Dedifferentiated amniotic fluid mesenchymal stem cell (primary cell): ENCODE results near the gene C5AR1.
A peak's percentile ranks its signal among the peaks of the same experiment; 100 is the strongest.
"Not testable (repeated sequence)": the region's sequence is repeated elsewhere in the genome, so short reads cannot be mapped to it uniquely, and the experiment has no call there.

Experiments
- DNase-seq: peaks from one replicate; pipeline ENCODE4 v3.0.0-alpha.2; 2016; ENCODE audit errors: extremely low spot score

The C5AR1 gene

DNA sequence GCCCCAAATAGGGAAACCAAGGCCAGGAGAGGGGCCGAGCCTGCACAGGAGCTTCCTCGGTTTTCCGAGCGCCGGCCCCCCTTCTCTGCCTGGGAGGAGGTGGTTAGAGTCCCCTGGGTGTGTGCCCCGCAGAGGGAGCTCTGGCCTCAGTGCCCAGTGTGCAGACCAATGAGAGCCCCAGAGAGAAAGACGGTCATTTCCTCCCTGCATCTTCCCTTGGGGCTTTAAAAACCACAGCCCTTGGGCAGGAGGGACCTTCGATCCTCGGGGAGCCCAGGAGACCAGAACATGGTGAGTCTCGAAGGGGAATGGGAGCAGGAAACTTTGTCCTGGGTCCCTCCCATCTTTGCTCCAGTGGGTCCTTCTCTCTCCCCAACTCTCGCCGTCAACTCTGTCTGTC, at the start of gene C5AR1:
C5AR1 (plus strand) TSS at position 254 of the 400 bp plus-strand sequence; CDS start at position 289, 35 bp downstream.
- no peak for DNase-seq

- no peak for DNase-seq
Measured at GRCh38 chr19:47260476-47260875, 49.2 kb upstream of the C5AR1 start.

DNA sequence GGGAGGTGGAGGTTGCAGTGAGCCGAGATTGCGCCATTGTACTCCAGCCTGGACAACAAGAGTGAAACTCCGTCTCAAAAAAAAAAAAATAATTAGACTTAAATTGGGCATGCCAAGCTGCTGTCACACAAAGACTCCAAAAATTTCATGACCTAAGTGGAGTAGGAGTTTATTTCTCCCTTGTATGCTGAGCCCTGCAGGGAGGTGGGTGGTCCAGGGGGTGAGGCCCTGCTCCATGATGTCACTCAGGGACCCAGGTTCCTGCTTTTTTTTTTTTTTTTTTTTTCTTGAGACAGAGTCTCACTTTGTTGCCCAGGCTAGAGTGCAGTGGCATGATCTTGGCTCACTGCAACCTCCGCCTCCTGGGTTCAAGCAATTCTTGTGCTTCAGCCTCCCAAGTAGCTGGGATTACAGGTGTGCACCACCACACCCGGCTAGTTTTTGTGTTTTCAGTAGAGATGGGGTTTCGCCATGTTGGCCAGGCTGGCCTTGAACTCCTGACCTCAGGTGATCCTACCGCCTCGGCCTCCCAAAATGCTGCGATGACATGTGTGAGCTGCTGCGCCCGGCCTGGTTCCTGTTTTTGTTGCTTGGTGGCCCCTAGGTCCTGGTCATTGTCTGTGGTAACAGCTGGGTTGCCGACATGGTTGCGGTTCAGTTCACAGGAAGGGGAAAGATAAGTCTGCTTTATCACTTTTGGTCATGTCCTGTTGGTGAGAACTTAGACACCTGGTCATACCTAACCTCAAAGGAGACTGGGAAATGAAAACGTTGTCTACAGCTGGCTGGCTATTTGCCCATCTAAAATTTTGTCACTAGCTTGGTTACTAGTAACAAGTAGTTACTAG, 47.5 kb upstream of the C5AR1 start:
- not testable (repeated sequence) for DNase-seq

GRCh38 chr19:47264629-47265028, 45.0 kb upstream of the C5AR1 start:
- DNase-seq, result no peak

GRCh38 chr19:47266401-47266941, 43.2 kb upstream of the C5AR1 start:
- DNase-seq, result no peak

- no peak for DNase-seq
Measured at GRCh38 chr19:47267350-47267759, 42.3 kb upstream of the C5AR1 start.

GRCh38 chr19:47268028-47268427, 41.6 kb upstream of the C5AR1 start:
- DNase-seq, result no peak

DNA sequence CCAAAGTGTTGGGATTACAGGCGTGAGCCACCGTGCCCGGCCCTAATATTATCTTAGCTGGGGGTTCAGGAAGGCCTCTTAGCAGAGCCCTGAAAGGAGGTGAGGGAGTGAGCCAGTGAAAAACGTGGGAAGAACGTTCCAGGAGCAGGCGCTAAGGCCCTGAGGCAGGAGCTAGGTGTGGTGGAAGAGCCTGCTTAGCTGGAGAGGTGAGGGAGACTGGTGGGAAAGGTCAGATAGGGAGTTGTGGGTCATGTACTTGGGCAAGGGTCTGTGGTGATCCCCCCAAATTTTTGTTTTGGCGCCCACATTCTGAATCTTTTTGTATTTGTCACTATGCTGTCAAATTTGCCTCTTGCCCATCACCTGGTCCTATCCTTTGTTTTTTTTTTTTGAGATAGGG, 40.1 kb upstream of the C5AR1 start:
- DNase-seq, result no peak

GRCh38 chr19:47270408-47270807, 39.3 kb upstream of the C5AR1 start:
- DNase-seq, result no peak

GRCh38 chr19:47271949-47272348, 37.7 kb upstream of the C5AR1 start:
- no peak for DNase-seq

- no peak for DNase-seq
Measured at GRCh38 chr19:47272448-47273312, 37.0 kb upstream of the C5AR1 start.

DNA sequence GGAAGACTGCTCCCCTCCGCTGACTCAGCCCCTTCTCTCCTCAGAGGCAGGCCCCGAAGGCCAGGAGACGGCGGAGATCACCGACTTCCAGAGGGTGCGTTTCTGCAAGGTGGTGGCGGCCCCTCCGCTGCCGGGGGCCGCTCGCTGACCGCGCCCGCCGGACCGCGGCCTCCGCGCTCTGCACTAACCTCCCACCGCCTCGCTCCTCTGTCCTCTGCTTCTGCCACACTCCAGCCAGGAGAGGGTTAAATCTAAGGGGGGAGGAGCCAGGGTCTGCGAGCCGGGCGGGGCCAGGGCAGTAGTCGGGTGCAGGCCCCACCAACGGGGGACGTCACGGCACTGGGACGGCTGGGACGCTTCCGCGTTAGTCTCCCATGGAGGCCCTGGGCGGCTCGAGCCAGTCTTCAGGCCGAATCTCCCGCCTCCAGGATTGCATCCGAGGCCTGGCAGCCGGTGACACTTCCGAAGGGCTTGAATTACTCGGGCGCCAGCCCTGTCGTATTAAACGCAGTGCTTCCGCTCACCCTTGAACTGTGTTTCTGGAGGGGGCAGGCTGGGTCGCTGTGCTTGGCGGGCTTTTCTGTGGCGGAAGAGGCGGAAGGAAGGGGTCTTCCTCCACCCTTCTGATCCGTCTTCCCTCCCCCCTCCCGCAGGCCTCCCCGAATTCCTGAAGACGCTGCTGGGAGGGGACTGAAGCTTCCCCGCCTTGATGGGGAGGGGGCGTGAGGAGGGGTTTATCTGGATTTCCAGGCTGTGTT, 36.2 kb upstream of the C5AR1 start:
- DNase-seq, result peak; percentile 84

DNA sequence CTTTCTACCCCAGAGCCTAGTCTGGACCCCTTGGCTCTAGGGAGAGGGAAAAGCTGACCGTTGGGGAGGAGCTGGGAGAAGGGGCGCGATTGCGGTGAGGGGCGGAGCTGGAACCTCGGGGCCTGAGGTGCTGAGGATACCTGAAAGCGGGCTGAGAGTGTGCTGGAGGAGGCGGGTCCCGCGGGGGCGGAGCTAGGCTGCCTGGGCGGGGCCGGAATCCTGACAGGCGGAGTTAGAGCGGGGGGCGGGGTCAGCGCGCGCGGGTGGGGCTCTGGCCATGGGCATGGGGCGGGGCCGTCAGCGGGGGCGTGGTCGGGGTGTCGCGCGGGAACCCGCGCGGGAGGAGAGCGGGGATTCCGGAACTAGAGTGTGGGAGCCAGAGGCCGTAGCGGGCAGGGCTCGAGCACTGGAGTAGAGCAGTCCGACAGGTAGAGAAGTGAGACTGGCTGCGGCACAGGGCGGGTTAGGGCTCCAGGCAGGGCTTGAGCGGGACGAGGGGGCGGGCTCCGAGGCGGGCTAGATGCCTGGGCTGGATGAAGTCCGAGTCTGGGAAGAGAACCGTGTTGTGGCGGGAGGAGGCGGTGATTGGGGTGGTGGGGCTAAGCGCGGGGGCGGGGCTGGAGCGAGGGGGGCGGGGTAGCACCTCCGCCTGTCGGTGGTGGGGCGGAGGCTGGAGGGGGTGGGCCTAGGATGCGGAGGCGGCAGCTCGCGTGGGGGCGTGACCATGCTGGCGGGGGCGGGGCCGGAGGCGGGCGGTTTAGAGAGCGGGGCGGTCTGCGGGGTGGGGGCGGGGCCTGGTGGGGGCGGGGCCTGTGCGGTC, 35.4 kb upstream of the C5AR1 start, which contains the start of gene INAFM1:
INAFM1 (plus strand) TSS at position 815 of the 820 bp plus-strand sequence. CDS start 35 bp downstream, outside the sequence.
- peak; percentile 90 for DNase-seq

DNA sequence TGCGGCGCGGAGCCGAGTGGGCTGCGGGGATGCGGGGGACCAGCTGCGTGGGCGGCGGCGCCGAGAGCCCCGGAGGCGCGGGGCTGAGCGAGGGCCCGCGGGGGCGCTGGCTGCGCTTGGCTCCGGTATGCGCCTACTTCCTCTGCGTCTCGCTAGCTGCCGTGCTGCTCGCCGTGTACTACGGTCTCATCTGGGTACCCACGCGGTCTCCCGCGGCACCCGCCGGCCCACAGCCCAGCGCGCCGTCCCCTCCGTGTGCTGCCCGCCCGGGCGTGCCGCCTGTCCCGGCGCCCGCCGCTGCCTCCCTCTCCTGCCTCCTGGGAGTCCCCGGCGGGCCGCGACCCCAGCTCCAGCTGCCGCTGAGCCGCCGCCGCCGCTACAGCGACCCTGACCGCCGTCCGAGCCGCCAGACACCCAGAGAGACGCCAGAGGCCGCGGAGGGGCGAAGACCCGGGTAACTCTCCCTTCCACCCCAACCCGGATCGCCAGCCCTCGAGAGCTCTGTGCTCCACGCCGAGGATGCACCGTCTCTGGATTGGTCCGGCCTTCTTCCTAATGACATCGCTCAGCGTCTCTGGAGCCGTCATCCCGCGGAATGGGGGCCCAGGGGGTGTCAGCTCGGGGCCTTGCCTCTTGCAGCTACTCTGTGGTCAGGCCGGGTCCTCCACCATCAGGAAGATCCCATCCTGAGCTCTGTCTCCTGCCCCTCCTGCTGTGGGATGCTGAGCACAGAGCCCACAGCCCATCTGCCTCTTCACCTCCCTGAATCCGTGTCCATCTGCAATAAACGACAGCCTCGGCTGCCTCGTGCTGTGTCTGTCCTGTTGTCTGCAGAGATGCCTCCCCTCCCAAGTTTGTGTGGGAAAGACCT, 34.5 kb upstream of the C5AR1 start:
- no peak for DNase-seq

GRCh38 chr19:47275791-47276461, 33.7 kb upstream of the C5AR1 start:
- no peak for DNase-seq

- not testable (repeated sequence) for DNase-seq
Measured at GRCh38 chr19:47276513-47276912, 33.1 kb upstream of the C5AR1 start.

- no peak for DNase-seq
Measured at GRCh38 chr19:47280183-47280797, 29.4 kb upstream of the C5AR1 start.

- DNase-seq, result no peak
Measured at GRCh38 chr19:47283405-47284059, 26.1 kb upstream of the C5AR1 start.
